GM21723 (cell line): ENCODE data around the gene CDH23.

Experiments used
- ATAC-seq: cut with Tn5 transposase; IDR thresholded peaks from one replicate; pipeline ENCODE4 v1.9.1; 2021; ENCODE audit warnings: mild to moderate bottlenecking, moderate library complexity; ENCODE audit not compliant: unreplicated experiment

CDH23 gene

GRCh38 chr10:71802715-71803488, 406.2 kb downstream of the CDH23 start:
- ATAC-seq = no peak

- no peak for ATAC-seq
These were observed 407.4 kb downstream of the CDH23 start for GRCh38 chr10:71804077-71804476.

GRCh38 chr10:71805776-71806703, 409.3 kb downstream of the CDH23 start:
- ATAC-seq = no peak

- ATAC-seq = no peak
These were observed 410.2 kb downstream of the CDH23 start for GRCh38 chr10:71806704-71807556.

GRCh38 chr10:71807557-71808510, 411.1 kb downstream of the CDH23 start:
- no peak for ATAC-seq

GRCh38 chr10:71809628-71810027, 412.9 kb downstream of the CDH23 start:
- ATAC-seq = no peak

GRCh38 chr10:71810048-71810750, 413.5 kb downstream of the CDH23 start:
- ATAC-seq = no peak

GRCh38 chr10:71811351-71811750, 414.6 kb downstream of the CDH23 start:
- ATAC-seq = no peak

GRCh38 chr10:71812016-71812912, 415.5 kb downstream of the CDH23 start:
- ATAC-seq = peak; percentile 72

- ATAC-seq = no peak
These were observed 416.3 kb downstream of the CDH23 start for GRCh38 chr10:71812913-71813590.

- ATAC-seq = no peak
These were observed 418.2 kb downstream of the CDH23 start for GRCh38 chr10:71814922-71815411.

GRCh38 chr10:71815515-71816130, 418.9 kb downstream of the CDH23 start:
- no peak for ATAC-seq

GRCh38 chr10:71816421-71816851, 419.7 kb downstream of the CDH23 start:
- ATAC-seq = no peak

GRCh38 chr10:71816936-71817618, 420.4 kb downstream of the CDH23 start:
- no peak for ATAC-seq

- no peak for ATAC-seq
These were observed 421.3 kb downstream of the CDH23 start for GRCh38 chr10:71817831-71818655.
